ENCODE data around the gene MYH7.
"Not testable (repeated sequence)": the region's sequence is repeated elsewhere in the genome, so short reads cannot be mapped to it uniquely, and the experiment has no call there.

The MYH7 gene

GRCh38 chr14:23406725-23407355 lies 28.6 kb downstream of the MYH7 start:
- no peak for DNase-seq

- DNase-seq: peak; percentile 20
Observed at GRCh38 chr14:23406244-23406643, 29.2 kb downstream of the MYH7 start.

GRCh38 chr14:23405516-23406025 lies 29.9 kb downstream of the MYH7 start:
- no peak for DNase-seq

GRCh38 chr14:23405096-23405495 lies 30.4 kb downstream of the MYH7 start:
- DNase-seq: no peak

- DNase-seq: no peak
Observed at GRCh38 chr14:23404331-23404900, 31.0 kb downstream of the MYH7 start.

- no peak for DNase-seq
Observed at GRCh38 chr14:23403908-23404307, 31.6 kb downstream of the MYH7 start.

- DNase-seq: no peak
Observed at GRCh38 chr14:23403139-23403438, 32.4 kb downstream of the MYH7 start.

GRCh38 chr14:23402296-23403138 lies 32.9 kb downstream of the MYH7 start:
- DNase-seq: no peak

GRCh38 chr14:23401291-23401690 lies 34.2 kb downstream of the MYH7 start:
- DNase-seq: no peak

- not testable (repeated sequence) for DNase-seq
Observed at GRCh38 chr14:23400496-23401149, 34.8 kb downstream of the MYH7 start.

GRCh38 chr14:23399591-23399990 lies 35.9 kb downstream of the MYH7 start:
- DNase-seq: no peak

- DNase-seq: no peak
Observed at GRCh38 chr14:23399136-23399535, 36.3 kb downstream of the MYH7 start.

- DNase-seq: no peak
Observed at GRCh38 chr14:23398348-23398747, 37.1 kb downstream of the MYH7 start.

GRCh38 chr14:23396781-23397407 lies 38.6 kb downstream of the MYH7 start:
- no peak for DNase-seq

GRCh38 chr14:23396126-23396525 lies 39.3 kb downstream of the MYH7 start:
- no peak for DNase-seq

- no peak for DNase-seq
Observed at GRCh38 chr14:23392613-23393012, 42.8 kb downstream of the MYH7 start.

GRCh38 chr14:23389871-23390270 lies 45.6 kb downstream of the MYH7 start:
- not testable (repeated sequence) for DNase-seq

GRCh38 chr14:23389396-23389795 lies 46.1 kb downstream of the MYH7 start:
- no peak for DNase-seq

GRCh38 chr14:23388996-23389395 lies 46.5 kb downstream of the MYH7 start:
- DNase-seq: no peak

- DNase-seq: no peak
Observed at GRCh38 chr14:23387916-23388882, 47.3 kb downstream of the MYH7 start.

- no peak for DNase-seq
Observed at GRCh38 chr14:23386999-23387398, 48.5 kb downstream of the MYH7 start.

- DNase-seq: not testable (repeated sequence)
Observed at GRCh38 chr14:23386266-23386657, 49.2 kb downstream of the MYH7 start.

All from NCI-H1436 (cell line).